Neural cell (in vitro differentiated cells): Measurements from ENCODE around the gene KRTAP19-5. TPM values are rescaled to one million over a fixed set of nuclear protein-coding genes. Genes with fewer than 3 reads are reported as not detected.
"Not testable (repeated sequence)": the region's sequence is repeated elsewhere in the genome, so short reads cannot be mapped to it uniquely, and the experiment has no call there.

Source experiments
- H2AFZ ChIP-seq: fragments of 200-600, 300-800 bp; sonication (generic), shearing (Covaris generic); 2 replicates; pipeline ENCODE4 v1.6.0; 2014; ENCODE audit warnings: low read depth, mild to moderate bottlenecking, antibody characterized with exemption, low read length, moderate library complexity
- H3F3A ChIP-seq: fragments of 200-600 bp; shearing (Covaris generic); 2 replicates; pipeline ENCODE4 v1.6.1; 2016; ENCODE audit warnings: mild to moderate bottlenecking, moderate library complexity, mixed read lengths, antibody characterized with exemption, low read length; ENCODE audit not compliant: insufficient read depth, poor library complexity, severe bottlenecking
- H3K27ac ChIP-seq: fragments of 200-600, 300-800 bp; sonication (generic), shearing (Covaris generic); 2 replicates; pipeline ENCODE4 v1.5.1; 2014; ENCODE audit warnings: mild to moderate bottlenecking, low read length, moderate library complexity
- H3K27me3 ChIP-seq: fragments of 300-800, 200-600 bp; sonication (generic), shearing (Covaris generic); 2 replicates; pipeline ENCODE4 v1.6.0; 2014; ENCODE audit warnings: mild to moderate bottlenecking, low read depth, low read length, moderate library complexity; ENCODE audit not compliant: insufficient read depth
- H3K36me3 ChIP-seq: fragments of 300-800, 200-600 bp; sonication (generic), shearing (Covaris generic); 2 replicates; pipeline ENCODE4 v1.5.1; 2014; ENCODE audit warnings: mild to moderate bottlenecking, antibody characterized with exemption, low read length, moderate library complexity; ENCODE audit not compliant: insufficient read depth
- H3K4me2 ChIP-seq: fragments of 300-800, 200-600 bp; sonication (generic), shearing (Covaris generic); 2 replicates; pipeline ENCODE4 v1.6.0; 2014; ENCODE audit warnings: mild to moderate bottlenecking, low read length
- H3K4me3 ChIP-seq: fragments of 300-800, 200-600 bp; sonication (generic), shearing (Covaris generic); 2 replicates; pipeline ENCODE4 v1.5.1; 2014; ENCODE audit warnings: mild to moderate bottlenecking, low read length, moderate library complexity
- H3K79me2 ChIP-seq: fragments of 200-600 bp; shearing (Covaris generic); replicated peaks from 2 replicates; pipeline ENCODE4 v1.6.0; 2014; ENCODE audit warnings: mild to moderate bottlenecking, low read length, moderate library complexity; ENCODE audit not compliant: insufficient read depth
- H3K9ac ChIP-seq: fragments of 300-800, 200-600 bp; sonication (generic), shearing (Covaris generic); 2 replicates; pipeline ENCODE4 v1.6.1; 2016; ENCODE audit warnings: mild to moderate bottlenecking, low read length, mixed read lengths
- H3K9me2 ChIP-seq: fragments of 200-600 bp; shearing (Covaris generic); 2 replicates; pipeline ENCODE4 v1.6.1; 2016; ENCODE audit warnings: mild to moderate bottlenecking, low read length, mixed read lengths; ENCODE audit not compliant: insufficient read depth
- H3K9me3 ChIP-seq: fragments of 200-600, 300-800 bp; sonication (generic), shearing (Covaris generic); 2 replicates; pipeline ENCODE4 v1.6.1; 2016; ENCODE audit warnings: mild to moderate bottlenecking, mixed run types, low read length, moderate library complexity, mixed read lengths
- H4K20me1 ChIP-seq: fragments of 200-600 bp; shearing (Covaris generic); 2 replicates; pipeline ENCODE4 v1.6.1; 2016; ENCODE audit warnings: mild to moderate bottlenecking, mixed run types; ENCODE audit not compliant: insufficient read depth
- CTCF ChIP-seq: fragments of 450-650 bp; IDR thresholded peaks from 2 replicates; pipeline ENCODE4 v1.5.1; 2014; ENCODE audit warnings: antibody characterized with exemption, mild to moderate bottlenecking, moderate library complexity; ENCODE audit not compliant: poor library complexity, severe bottlenecking
- EP300 ChIP-seq: fragments of 450-650 bp; conservative IDR thresholded peaks from 2 replicates; pipeline ENCODE4 v1.6.1; 2014; ENCODE audit warnings: antibody characterized with exemption, mild to moderate bottlenecking, moderate library complexity; ENCODE audit not compliant: poor library complexity, severe bottlenecking
- EZH2 ChIP-seq: fragments of 200-600, 300-800 bp; shearing (Covaris generic), sonication (generic); IDR thresholded peaks from 2 replicates; pipeline ENCODE4 v1.6.1; 2014; ENCODE audit warnings: antibody characterized with exemption, low read length, borderline replicate concordance, mild to moderate bottlenecking; ENCODE audit not compliant: insufficient read depth, poor library complexity, severe bottlenecking
- MXI1 ChIP-seq: fragments of 450-650 bp; conservative IDR thresholded peaks from 2 replicates; pipeline ENCODE4 v1.6.1; 2014; ENCODE audit warnings: antibody characterized with exemption, mild to moderate bottlenecking; ENCODE audit not compliant: poor library complexity, severe bottlenecking
- POLR2AphosphoS5 ChIP-seq: IDR thresholded peaks from 2 replicates; pipeline ENCODE4 v1.6.1; 2012
- RAD21 ChIP-seq: fragments of 450-650 bp; conservative IDR thresholded peaks from 2 replicates; pipeline ENCODE4 v1.6.1; 2014; ENCODE audit warnings: antibody characterized with exemption, mild to moderate bottlenecking, moderate library complexity
- REST ChIP-seq: IDR thresholded peaks from 2 replicates; pipeline ENCODE4 v1.6.1; 2012; ENCODE audit warnings: borderline replicate concordance
- SMC3 ChIP-seq: fragments of 450-650 bp; conservative IDR thresholded peaks from 2 replicates; pipeline ENCODE4 v1.6.1; 2014; ENCODE audit warnings: antibody characterized with exemption, mild to moderate bottlenecking, moderate library complexity; ENCODE audit not compliant: poor library complexity
- TAF1 ChIP-seq: IDR thresholded peaks from 2 replicates; pipeline ENCODE4 v1.6.1; 2012; ENCODE audit warnings: low read depth
- polyA plus RNA-seq: library from polyadenylated mRNA; depleted of rRNA; stranded (reverse); fragments of >200 nt; gene quantifications from 2 replicates; pipeline ENCODE4 v1.2.3, GENCODE V29; 2014

The KRTAP19-5 gene
- polyA plus RNA-seq, 1 donor from 2014 or later = not detected

GRCh38 chr21:30518876-30519275 is 16.9 kb upstream of the KRTAP19-5 start:
- Histone ChIP-seq H3K27me3 (no peaks in the 10 kb centered on the region), H2AFZ (no peak overlapping the region), H4K20me1 (no peaks in the 10 kb centered on the region), H3K27ac (no peak overlapping the region), H3K9me2 (no peaks in the 10 kb centered on the region), H3K9me3 (no peaks in the 10 kb centered on the region), H3F3A (no peaks in the 10 kb centered on the region), H3K9ac (no peak overlapping the region), H3K36me3 (no peaks in the 10 kb centered on the region), H3K4me3 (no peak overlapping the region), H3K79me2 (no peaks in the 10 kb centered on the region), H3K4me2 (no peak overlapping the region)
- TF ChIP-seq TAF1 = no peak
- TF ChIP-seq RAD21 = no peak
- no peak for TF ChIP-seq SMC3
- no peak for TF ChIP-seq POLR2AphosphoS5
- no peak for TF ChIP-seq CTCF
- TF ChIP-seq REST = no peak
- no peak for TF ChIP-seq MXI1
- no peak for TF ChIP-seq EP300
- no peak for TF ChIP-seq EZH2

GRCh38 chr21:30515681-30516080 is 13.7 kb upstream of the KRTAP19-5 start:
- Histone ChIP-seq H3K36me3 (no peaks in the 10 kb centered on the region), H3K4me2 (no peak overlapping the region), H3K27me3 (no peaks in the 10 kb centered on the region), H3K9ac (no peak overlapping the region), H2AFZ (no peak overlapping the region), H3F3A (no peaks in the 10 kb centered on the region), H3K9me2 (no peaks in the 10 kb centered on the region), H3K4me3 (no peak overlapping the region), H3K79me2 (no peaks in the 10 kb centered on the region), H4K20me1 (no peaks in the 10 kb centered on the region), H3K27ac (no peak overlapping the region), H3K9me3 (no peaks in the 10 kb centered on the region)
- no peak for TF ChIP-seq SMC3
- TF ChIP-seq MXI1 = no peak
- no peak for TF ChIP-seq REST
- TF ChIP-seq CTCF = no peak
- TF ChIP-seq TAF1 = no peak
- TF ChIP-seq RAD21 = no peak
- TF ChIP-seq POLR2AphosphoS5 = no peak
- no peak for TF ChIP-seq EP300
- no peak for TF ChIP-seq EZH2

GRCh38 chr21:30505621-30506205 is 3.8 kb upstream of the KRTAP19-5 start:
- H3K9me2 ChIP-seq, H3K9me3 ChIP-seq, H2AFZ ChIP-seq, H3K79me2 ChIP-seq, H3K9ac ChIP-seq, H3K27me3 ChIP-seq, H3K36me3 ChIP-seq, H3F3A ChIP-seq, H3K4me3 ChIP-seq, H4K20me1 ChIP-seq, H3K27ac ChIP-seq, H3K4me2 ChIP-seq: not testable (repeated sequence)
